ENCODE measurements around the gene TXLNA. TPM values are rescaled to one million over a fixed set of nuclear protein-coding genes. Genes with fewer than 3 reads are reported as not detected.

The TXLNA gene
- polyA plus RNA-seq, 1 donor, result 50.7 TPM

GRCh38 chr1:32246888-32247273 is 67.4 kb downstream of the TXLNA start, which contains the start of gene FAM167B:
Gene FAM167B, plus strand, starts transcription at chr1:32247222. Its CDS starts 200 bp downstream, at chr1:32247422.
- no peak for DNase-seq

GRCh38 chr1:32247452-32247851 is 68.0 kb downstream of the TXLNA start:
- no peak for DNase-seq

Other genes with a start within 250 kb of the TXLNA start
- 240 TPM for gene PTP4A2, start 241.3 kb upstream of the TXLNA start, polyA plus RNA-seq (ENCODE audit: insufficient read length)
- 267 TPM for gene KHDRBS1, start 165.8 kb upstream of the TXLNA start, polyA plus RNA-seq (ENCODE audit: insufficient read length)
- gene TMEM39B, start 106.7 kb upstream of the TXLNA start, polyA plus RNA-seq (ENCODE audit: insufficient read length), result 19.8 TPM
- gene KPNA6, start 71.6 kb upstream of the TXLNA start, polyA plus RNA-seq (ENCODE audit: insufficient read length), result 39.9 TPM
- 21.3 TPM for gene CCDC28B, start 20.9 kb downstream of the TXLNA start, polyA plus RNA-seq (ENCODE audit: insufficient read length)
- gene IQCC, start 26.0 kb downstream of the TXLNA start, polyA plus RNA-seq (ENCODE audit: insufficient read length), result 10.2 TPM
- 1.9 TPM for gene DCDC2B, start 29.4 kb downstream of the TXLNA start, polyA plus RNA-seq (ENCODE audit: insufficient read length)
- 30.7 TPM for gene TMEM234, start 42.7 kb downstream of the TXLNA start, polyA plus RNA-seq (ENCODE audit: insufficient read length)
- gene EIF3I, start 42.7 kb downstream of the TXLNA start, polyA plus RNA-seq (ENCODE audit: insufficient read length), result 174 TPM
- 5.8 TPM for gene FAM167B, start 67.5 kb downstream of the TXLNA start, polyA plus RNA-seq (ENCODE audit: insufficient read length)
- 5.2 TPM for gene LCK, start 71.6 kb downstream of the TXLNA start, polyA plus RNA-seq (ENCODE audit: insufficient read length)
- gene HDAC1, start 112.4 kb downstream of the TXLNA start, polyA plus RNA-seq (ENCODE audit: insufficient read length), result 216 TPM
- 388 TPM for gene MARCKSL1, start 156.6 kb downstream of the TXLNA start, polyA plus RNA-seq (ENCODE audit: insufficient read length)
- gene FAM229A, start 182.8 kb downstream of the TXLNA start, polyA plus RNA-seq (ENCODE audit: insufficient read length), result 7.8 TPM
- 7.4 TPM for gene TSSK3, start 182.9 kb downstream of the TXLNA start, polyA plus RNA-seq (ENCODE audit: insufficient read length)
- gene BSDC1, start 214.8 kb downstream of the TXLNA start, polyA plus RNA-seq (ENCODE audit: insufficient read length), result 61.7 TPM

Data from left kidney (tissue), 2 donors.